K562 (cell line): ENCODE measurements around the gene IMPDH2. TPM values are rescaled to one million over a fixed set of nuclear protein-coding genes. Genes with fewer than 3 reads are reported as not detected.

Experiments used
- ATAC-seq: fragments of 200-7000 bp; cut with Tn5 transposase; 3 replicates; pipeline ENCODE4 v1.9.1; 2020; ENCODE audit warnings: moderate library complexity
- BruUV-seq: library from RNA; stranded (reverse); fragments of 400-500 nt; replicated peaks from 2 replicates; lab custom pipeline; 2021; lab: Mats Ljungman, UMichigan
- CTCF ChIA-PET: fragments of 300-600 bp; formaldehyde crosslinking; extraction: SDS; loops from one replicate; lab custom pipeline; 2021; ENCODE audit warnings: low intra/inter-chr PET ratio; lab: Yijun Ruan, JAX
- POLR2A ChIA-PET: fragments of 300-600, 350-650 bp; sonication (Branson Sonifier 250); formaldehyde crosslinking; extraction: SDS; loops from one replicate; lab custom pipeline; 2021; ENCODE audit warnings: antibody characterized with exemption, inconsistent platforms; lab: Yijun Ruan, JAX
- DNase-seq, 4 experiments: peaks; one replicate each; pipeline versions ENCODE4 v3.0.0 to v3.0.0-alpha.2; 2011 to 2018; ENCODE audit warnings: low spot score in 3 of 4, mixed read lengths in 3 of 4; ENCODE audit errors: extremely low read depth in 1 of 4
- FAIRE-seq: peaks from 2 replicates; lab custom pipeline; 2011; peaks lifted over from hg19 to GRCh38; lab: Jason Lieb, UNC
- H2AFZ ChIP-seq: 2 replicates; pipeline ENCODE4 v1.6.0; 2011; ENCODE audit warnings: low read depth, low read length, control low read depth, inconsistent platforms
- H3K27ac ChIP-seq: fragments of 200-600 bp; 3 replicates; pipeline ENCODE4 v1.8.0; 2011; ENCODE audit warnings: low read depth, mild to moderate bottlenecking, control low read depth, inconsistent platforms, low read length, moderate library complexity, mixed read lengths; ENCODE audit errors: extremely low read depth
- H3K27me3 ChIP-seq, 2 experiments: fragments of 300-600 bp in 1 of 2; 2 replicates in 1 of 2; 3 replicates in 1 of 2; pipeline versions ENCODE4 v1.6.0 to v1.8.0; 2011; ENCODE audit warnings: inconsistent platforms in 2 of 2, low read length in 2 of 2, mild to moderate bottlenecking in 1 of 2, mixed read lengths in 1 of 2, moderate library complexity in 1 of 2; ENCODE audit not compliant: control insufficient read depth in 2 of 2, insufficient read depth in 2 of 2
- H3K36me3 ChIP-seq: fragments of 300-600 bp; 3 replicates; pipeline ENCODE4 v1.8.0; 2011; ENCODE audit warnings: mild to moderate bottlenecking, low read length, inconsistent platforms; ENCODE audit not compliant: control insufficient read depth, insufficient read depth
- H3K4me1 ChIP-seq, 2 experiments: fragments of 200-600 bp in 1 of 2; replicated peaks in 1 of 2; 2 replicates in 1 of 2; 3 replicates in 1 of 2; pipeline versions ENCODE4 v1.5.1 to v1.8.0; 2011; ENCODE audit warnings: inconsistent platforms in 2 of 2, low read length in 2 of 2, mild to moderate bottlenecking in 1 of 2, mixed read lengths in 1 of 2, moderate library complexity in 1 of 2; ENCODE audit not compliant: control insufficient read depth in 2 of 2, insufficient read depth in 2 of 2
- H3K4me2 ChIP-seq: 2 replicates; pipeline ENCODE4 v1.6.1; 2011; ENCODE audit warnings: low read length, control low read depth, inconsistent platforms, mixed read lengths; ENCODE audit not compliant: insufficient read depth
- H3K4me3 ChIP-seq: fragments of 200-600 bp; sonication (generic), shearing (Covaris generic); 2 replicates; pipeline ENCODE4 v1.5.1; 2016; ENCODE audit warnings: control low read depth, inconsistent platforms
- H3K79me2 ChIP-seq: fragments of 200-600 bp; 3 replicates; pipeline ENCODE4 v1.8.0; 2011; ENCODE audit warnings: low read length, inconsistent platforms; ENCODE audit not compliant: control insufficient read depth, insufficient read depth
- H3K9ac ChIP-seq, 2 experiments: 2 replicates each; pipeline versions ENCODE4 v1.6.0 to v1.6.1; 2011; ENCODE audit warnings: low read depth in 2 of 2, low read length in 2 of 2, control low read depth in 1 of 2, inconsistent platforms in 1 of 2, mild to moderate bottlenecking in 1 of 2, mixed read lengths in 1 of 2; ENCODE audit not compliant: insufficient read depth in 1 of 2
- H3K9me1 ChIP-seq: one replicate; pipeline ENCODE4 v1.6.0; 2011; ENCODE audit warnings: inconsistent platforms, mild to moderate bottlenecking, low read length, moderate library complexity; ENCODE audit not compliant: control insufficient read depth, insufficient read depth
- H3K9me3 ChIP-seq: replicated peaks from 2 replicates; pipeline ENCODE4 v1.5.1; 2011; ENCODE audit warnings: low read depth, low read length, inconsistent platforms; ENCODE audit not compliant: control insufficient read depth, insufficient read depth
- H4K20me1 ChIP-seq: replicated peaks from 2 replicates; pipeline ENCODE4 v1.6.1; 2011; ENCODE audit warnings: low read length, inconsistent platforms, mixed read lengths; ENCODE audit not compliant: control insufficient read depth, insufficient read depth
- ATF6 ChIP-seq: sonication (generic); formaldehyde crosslinking; IDR thresholded peaks from 2 replicates; pipeline ENCODE4 v1.4.0; 2020; ENCODE audit warnings: mild to moderate bottlenecking, missing genetic modification reagents
- BMI1 ChIP-seq: fragments of 150-350 bp; IDR thresholded peaks from 2 replicates; pipeline ENCODE4 v1.6.1; 2014; ENCODE audit warnings: low read length
- CBX8 ChIP-seq: fragments of 200-600 bp; sonication (generic); IDR thresholded peaks from 2 replicates; pipeline ENCODE4 v1.6.1; 2012; ENCODE audit warnings: borderline replicate concordance, mixed run types, low read depth, mild to moderate bottlenecking, moderate library complexity, mixed read lengths, low read length, control low read depth, inconsistent platforms; ENCODE audit not compliant: poor library complexity, severe bottlenecking; ENCODE audit errors: extremely low read depth
- DNMT1 ChIP-seq: fragments of 450-650 bp; IDR thresholded peaks from 2 replicates; pipeline ENCODE4 v1.6.1; 2016; ENCODE audit warnings: antibody characterized with exemption, mild to moderate bottlenecking
- FOXP1 ChIP-seq: sonication (generic); formaldehyde crosslinking; IDR thresholded peaks from 2 replicates; pipeline ENCODE4 v1.8.0; 2022; ENCODE audit warnings: mild to moderate bottlenecking, missing genetic modification reagents
- FOXP4 ChIP-seq: sonication (generic); formaldehyde crosslinking; IDR thresholded peaks from 2 replicates; pipeline ENCODE4 v1.8.0; 2022; ENCODE audit warnings: mild to moderate bottlenecking, missing genetic modification reagents, borderline replicate concordance
- KLF16 ChIP-seq: IDR thresholded peaks from 2 replicates; pipeline ENCODE4 v1.6.1; 2016; ENCODE audit warnings: antibody characterized with exemption
- RAD51 ChIP-seq: fragments of 450-650 bp; IDR thresholded peaks from 2 replicates; pipeline ENCODE4 v1.7.1; 2016; ENCODE audit warnings: low read depth, mild to moderate bottlenecking, borderline replicate concordance
- RBM22 ChIP-seq: fragments of 200-400 bp; formaldehyde crosslinking; IDR thresholded peaks from 2 replicates; pipeline ENCODE4 v1.6.1; 2018; ENCODE audit warnings: low read length, low read depth; ENCODE audit not compliant: poor library complexity, severe bottlenecking
- RBM34 ChIP-seq: fragments of 200-400 bp; formaldehyde crosslinking; IDR thresholded peaks from 2 replicates; pipeline ENCODE4 v1.6.1; 2018; ENCODE audit warnings: low read length, borderline replicate concordance; ENCODE audit not compliant: insufficient read depth
- SOX6 ChIP-seq: fragments of 450-650 bp; IDR thresholded peaks from 2 replicates; pipeline ENCODE4 v1.6.1; 2014; ENCODE audit warnings: mild to moderate bottlenecking
- TBP ChIP-seq: optimal IDR thresholded peaks from 2 replicates; pipeline ENCODE3; 2011; ENCODE audit warnings: low read depth, low read length, improper control_type of control experiment
- ZNF140 ChIP-seq: fragments of 250-450 bp; sonication (Bioruptor Pico); IDR thresholded peaks from 2 replicates; pipeline ENCODE4 v1.8.0; 2021; ENCODE audit warnings: moderate library complexity, mild to moderate bottlenecking, inconsistent platforms
- WGBS: fragments of 100-300 bp; shearing (Covaris generic); methylation state at CpG from one replicate; pipeline ENCODE4 v1.1.6; 2016; ENCODE audit warnings: low coverage, mixed read lengths; ENCODE audit not compliant: insufficient coverage; ENCODE audit errors: missing lambda C conversion rate; 5-methylcytosine and 5-hydroxymethylcytosine counted together
- in situ Hi-C: fragments of 300-500 bp; cut with MboI; formaldehyde crosslinking; loops from 4 replicates; pipeline ENCODE4 v1.15.0; 2018; ENCODE audit warnings: inconsistent platforms, mixed read lengths
- intact Hi-C: fragments of 100-400 bp; cut with micrococcal nuclease; formaldehyde crosslinking; loops from 2 replicates; pipeline ENCODE4 v1.14.2; 2022
- polyA plus RNA-seq, 8 experiments: library from polyadenylated mRNA; depleted of rRNA in 4 of 8; stranded (reverse) in 5 of 8; unstranded in 3 of 8; fragments of >200 nt; fragmentation: Nextera tagmentation in 2 of 8; fragmentation: Illumina TruSeq in 1 of 8; extraction: Ambion mirVana in 2 of 8; extraction: Trizol in 1 of 8; gene quantifications; 2 replicates each; pipeline versions ENCODE4 v1.2.1 to v1.2.3, GENCODE V29; 2011 to 2014; ENCODE audit warnings: inconsistent platforms in 1 of 8, missing spikeins in 1 of 8
- total RNA-seq, 7 experiments: library from RNA; depleted of rRNA in 6 of 7; stranded (reverse); fragments of >200 nt in 6 of 7; fragmentation: Illumina TruSeq in 2 of 7; extraction: Trizol in 2 of 7; gene quantifications; 2 replicates each; pipeline versions ENCODE4 v1.2.1 to v1.2.3, GENCODE V29; 2011 to 2021; ENCODE audit warnings: low replicate concordance in 1 of 7
- TF ChIP-seq, protein P1 (sequence below): sonication (generic); formaldehyde crosslinking; IDR thresholded peaks from 2 replicates; pipeline ENCODE4 v1.8.0; 2022; ENCODE audit warnings: mild to moderate bottlenecking, low read depth, missing genetic modification reagents

Gene IMPDH2
- total and polyA plus RNA-seq, 9 of the 15 experiments (the other 6 are each of a cell fraction or from before 2014, with no cell fraction given) = 318 to 507 (median 366) TPM

GRCh38 chr3:49034650-49035049, 5.5 kb upstream of the IMPDH2 start:
- Histone ChIP-seq H3K27ac (no peak overlapping the region), H3K9me1 (no peaks in the 10 kb centered on the region), H3K36me3 (peaks cover 64% of the 10 kb centered on the region; the same call in 2 of the 3 replicates), H3K79me2 (no peaks in the 10 kb centered on the region), H3K4me2 (no peak overlapping the region), H3K4me1 (peaks cover 4 to 9% of the 10 kb centered on the region in 2 experiments; a peak in 4 of 5 replicates), H3K9ac (no peak overlapping the region), H2AFZ (no peak overlapping the region), H3K4me3 (no peak overlapping the region), H4K20me1 (no peaks in the 10 kb centered on the region), H3K27me3 (no peaks in the 10 kb centered on the region), H3K9me3 (no peaks in the 10 kb centered on the region)
- ATAC-seq = no peak
- BruUV-seq = no TSS peak
- in situ Hi-C loops = no loop called here
- ChIA-PET CTCF (no interaction called here), POLR2A (interaction anchor here (0.6 to 1.4 kb wide), 3 partner anchors 9 to 252 kb away, joined by 3 to 5 read pairs (median 3); no protein-coding TSS in a partner anchor)
- no peak for DNase-seq
- FAIRE-seq = no peak
- intact Hi-C loops = no loop called here
- 100% methylated on average over 2 of the region's 2 CpGs for WGBS
- TF ChIP-seq FOXP4 (CRISPR knock-in tag) (no peak), SOX6 (no peak), TBP (no peak), BMI1 (no peak), CBX8 (no peak), FOXP1 (CRISPR knock-in tag) (no peak), RAD51 (no peak), RBM34 (no peak), RBM22 (no peak), ATF6 (CRISPR knock-in tag) (no peak), KLF16 (no peak), DNMT1 (no peak), ZNF140 (CRISPR knock-in tag) (no peak)
- TF ChIP-seq, protein P1, sequence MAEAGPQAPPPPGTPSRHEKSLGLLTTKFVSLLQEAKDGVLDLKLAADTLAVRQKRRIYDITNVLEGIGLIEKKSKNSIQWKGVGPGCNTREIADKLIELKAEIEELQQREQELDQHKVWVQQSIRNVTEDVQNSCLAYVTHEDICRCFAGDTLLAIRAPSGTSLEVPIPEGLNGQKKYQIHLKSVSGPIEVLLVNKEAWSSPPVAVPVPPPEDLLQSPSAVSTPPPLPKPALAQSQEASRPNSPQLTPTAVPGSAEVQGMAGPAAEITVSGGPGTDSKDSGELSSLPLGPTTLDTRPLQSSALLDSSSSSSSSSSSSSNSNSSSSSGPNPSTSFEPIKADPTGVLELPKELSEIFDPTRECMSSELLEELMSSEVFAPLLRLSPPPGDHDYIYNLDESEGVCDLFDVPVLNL (CRISPR knock-in tag) = no peak
